WERI-Rb-1 (cell line): Measurements from ENCODE around the gene ARL15.

ENCODE experiments used
- DNase-seq: peaks from one replicate; pipeline ENCODE4 v3.0.0-alpha.2; 2020
- H3K27ac ChIP-seq: fragments of 250-450 bp; sonication (Bioruptor Pico); 2 replicates; pipeline ENCODE4 v1.5.1; 2020; ENCODE audit warnings: mild to moderate bottlenecking, moderate library complexity
- H3K27me3 ChIP-seq: fragments of 250-450 bp; sonication (Bioruptor Pico); 2 replicates; pipeline ENCODE4 v1.5.1; 2021; ENCODE audit warnings: mild to moderate bottlenecking, low read depth, moderate library complexity; ENCODE audit not compliant: insufficient read depth, severe bottlenecking
- H3K36me3 ChIP-seq: fragments of 250-450 bp; sonication (Bioruptor Pico); 2 replicates; pipeline ENCODE4 v1.5.1; 2020; ENCODE audit warnings: mild to moderate bottlenecking, moderate library complexity
- H3K4me3 ChIP-seq: 2 replicates; pipeline ENCODE4 v1.5.1; 2011; ENCODE audit warnings: low read depth, mild to moderate bottlenecking, control low read depth, low read length
- H3K9me3 ChIP-seq: fragments of 250-450 bp; sonication (Bioruptor Pico); 2 replicates; pipeline ENCODE4 v1.5.1; 2021; ENCODE audit warnings: mild to moderate bottlenecking, moderate library complexity; ENCODE audit not compliant: severe bottlenecking
- CTCF ChIP-seq: IDR thresholded peaks from 2 replicates; pipeline ENCODE4 v1.5.1; 2011; ENCODE audit warnings: low read depth, mild to moderate bottlenecking, control low read depth, inconsistent platforms, low read length

The ARL15 gene

GRCh38 chr5:53971551-53971950 lies 338.8 kb downstream of the ARL15 start:
- Histone ChIP-seq H3K4me3 (no peak overlapping the region), H3K27ac (no peak overlapping the region), H3K9me3 (no peaks in the 10 kb centered on the region), H3K27me3 (no peaks in the 10 kb centered on the region), H3K36me3 (no peaks in the 10 kb centered on the region)
- no peak for TF ChIP-seq CTCF
- no peak for DNase-seq

GRCh38 chr5:53971131-53971530 lies 339.2 kb downstream of the ARL15 start:
- H3K36me3 ChIP-seq, result no peaks in the 10 kb centered on the region
- no peak for DNase-seq
- H3K9me3 ChIP-seq, result no peaks in the 10 kb centered on the region
- H3K27me3 ChIP-seq, result no peaks in the 10 kb centered on the region
- H3K4me3 ChIP-seq, result no peak overlapping the region
- no peak overlapping the region for H3K27ac ChIP-seq
- TF ChIP-seq CTCF, result no peak

- TF ChIP-seq CTCF, result no peak
- Histone ChIP-seq H3K9me3 (no peaks in the 10 kb centered on the region), H3K4me3 (no peak overlapping the region), H3K27me3 (no peaks in the 10 kb centered on the region), H3K27ac (no peak overlapping the region), H3K36me3 (no peaks in the 10 kb centered on the region)
- no peak for DNase-seq
These were observed 339.9 kb downstream of the ARL15 start for GRCh38 chr5:53970475-53970874.

- H3K27me3 ChIP-seq, result no peaks in the 10 kb centered on the region
- no peak overlapping the region for H3K27ac ChIP-seq
- H3K36me3 ChIP-seq, result no peaks in the 10 kb centered on the region
- TF ChIP-seq CTCF, result no peak
- DNase-seq, result no peak
- no peak overlapping the region for H3K4me3 ChIP-seq
- H3K9me3 ChIP-seq, result no peaks in the 10 kb centered on the region
These were observed 341.1 kb downstream of the ARL15 start for GRCh38 chr5:53969176-53969730.

GRCh38 chr5:53965459-53965858 lies 344.9 kb downstream of the ARL15 start:
- no peak for TF ChIP-seq CTCF
- DNase-seq, result no peak
- no peaks in the 10 kb centered on the region for H3K36me3 ChIP-seq
- H3K27me3 ChIP-seq, result no peaks in the 10 kb centered on the region
- no peaks in the 10 kb centered on the region for H3K9me3 ChIP-seq
- H3K27ac ChIP-seq, result no peak overlapping the region
- H3K4me3 ChIP-seq, result no peak overlapping the region

GRCh38 chr5:53963958-53964357 lies 346.4 kb downstream of the ARL15 start:
- Histone ChIP-seq H3K27ac (no peak overlapping the region), H3K4me3 (no peak overlapping the region), H3K36me3 (no peaks in the 10 kb centered on the region), H3K9me3 (no peaks in the 10 kb centered on the region), H3K27me3 (no peaks in the 10 kb centered on the region)
- no peak for TF ChIP-seq CTCF
- DNase-seq, result no peak
